ENCODE results near the gene SIGLEC5.

DNA sequence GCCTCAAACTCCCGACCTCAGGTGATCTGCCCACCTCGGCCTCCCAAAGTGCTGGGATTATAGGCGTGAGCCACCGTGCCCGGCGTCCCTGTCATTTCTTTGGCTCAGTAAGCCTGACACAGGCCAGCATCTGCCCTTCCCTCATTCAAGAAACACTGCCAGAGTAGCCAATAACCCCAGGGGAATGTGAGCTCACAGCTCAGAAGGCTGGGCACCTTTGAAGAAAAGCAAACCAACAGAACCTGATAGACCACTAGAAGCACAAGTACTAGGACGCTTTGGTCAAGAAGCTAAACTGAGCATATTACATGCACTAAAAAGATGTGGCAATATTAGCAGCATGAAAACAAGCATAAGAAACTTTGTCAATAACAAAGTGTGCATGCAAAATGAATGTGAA lies 14.2 kb downstream of the SIGLEC5 start:
- TF ChIP-seq, protein P1, sequence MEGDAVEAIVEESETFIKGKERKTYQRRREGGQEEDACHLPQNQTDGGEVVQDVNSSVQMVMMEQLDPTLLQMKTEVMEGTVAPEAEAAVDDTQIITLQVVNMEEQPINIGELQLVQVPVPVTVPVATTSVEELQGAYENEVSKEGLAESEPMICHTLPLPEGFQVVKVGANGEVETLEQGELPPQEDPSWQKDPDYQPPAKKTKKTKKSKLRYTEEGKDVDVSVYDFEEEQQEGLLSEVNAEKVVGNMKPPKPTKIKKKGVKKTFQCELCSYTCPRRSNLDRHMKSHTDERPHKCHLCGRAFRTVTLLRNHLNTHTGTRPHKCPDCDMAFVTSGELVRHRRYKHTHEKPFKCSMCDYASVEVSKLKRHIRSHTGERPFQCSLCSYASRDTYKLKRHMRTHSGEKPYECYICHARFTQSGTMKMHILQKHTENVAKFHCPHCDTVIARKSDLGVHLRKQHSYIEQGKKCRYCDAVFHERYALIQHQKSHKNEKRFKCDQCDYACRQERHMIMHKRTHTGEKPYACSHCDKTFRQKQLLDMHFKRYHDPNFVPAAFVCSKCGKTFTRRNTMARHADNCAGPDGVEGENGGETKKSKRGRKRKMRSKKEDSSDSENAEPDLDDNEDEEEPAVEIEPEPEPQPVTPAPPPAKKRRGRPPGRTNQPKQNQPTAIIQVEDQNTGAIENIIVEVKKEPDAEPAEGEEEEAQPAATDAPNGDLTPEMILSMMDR (IDR thresholded peaks at IDR 0.05; ENCODE audit: insufficient read depth, low read length, poor library complexity, severe bottlenecking), result no peak
- no peak for TF ChIP-seq EZH2phosphoT487 (conservative IDR thresholded peaks at IDR 0.05; ENCODE audit: low read length)
